ENCODE measurements around the gene FOCAD.

FOCAD gene

GRCh38 chr9:20981486-20981885 lies 297.4 kb downstream of the FOCAD start:
- Histone ChIP-seq H3K27me3 (no peaks in the 10 kb centered on the region), H3K4me3 (ENCODE audit: low read depth in 1 of 2, low read length in 1 of 2) (peak overlapping the region in 1 of 2 experiments; percentile 5), H3K4me1 (ENCODE audit: control insufficient read depth in 1 of 2, insufficient read depth in 1 of 2, low read depth in 1 of 2, low read length in 1 of 2) (peaks cover 39 to 53% of the 10 kb centered on the region in 2 experiments), H3K36me3 (no peaks in the 10 kb centered on the region), H3K9me3 (no peaks in the 10 kb centered on the region), H3K27ac (peak overlapping the region; percentile 91)
- TF ChIP-seq, protein P1, sequence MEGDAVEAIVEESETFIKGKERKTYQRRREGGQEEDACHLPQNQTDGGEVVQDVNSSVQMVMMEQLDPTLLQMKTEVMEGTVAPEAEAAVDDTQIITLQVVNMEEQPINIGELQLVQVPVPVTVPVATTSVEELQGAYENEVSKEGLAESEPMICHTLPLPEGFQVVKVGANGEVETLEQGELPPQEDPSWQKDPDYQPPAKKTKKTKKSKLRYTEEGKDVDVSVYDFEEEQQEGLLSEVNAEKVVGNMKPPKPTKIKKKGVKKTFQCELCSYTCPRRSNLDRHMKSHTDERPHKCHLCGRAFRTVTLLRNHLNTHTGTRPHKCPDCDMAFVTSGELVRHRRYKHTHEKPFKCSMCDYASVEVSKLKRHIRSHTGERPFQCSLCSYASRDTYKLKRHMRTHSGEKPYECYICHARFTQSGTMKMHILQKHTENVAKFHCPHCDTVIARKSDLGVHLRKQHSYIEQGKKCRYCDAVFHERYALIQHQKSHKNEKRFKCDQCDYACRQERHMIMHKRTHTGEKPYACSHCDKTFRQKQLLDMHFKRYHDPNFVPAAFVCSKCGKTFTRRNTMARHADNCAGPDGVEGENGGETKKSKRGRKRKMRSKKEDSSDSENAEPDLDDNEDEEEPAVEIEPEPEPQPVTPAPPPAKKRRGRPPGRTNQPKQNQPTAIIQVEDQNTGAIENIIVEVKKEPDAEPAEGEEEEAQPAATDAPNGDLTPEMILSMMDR (IDR thresholded peaks at IDR 0.05), result no peak

DNA sequence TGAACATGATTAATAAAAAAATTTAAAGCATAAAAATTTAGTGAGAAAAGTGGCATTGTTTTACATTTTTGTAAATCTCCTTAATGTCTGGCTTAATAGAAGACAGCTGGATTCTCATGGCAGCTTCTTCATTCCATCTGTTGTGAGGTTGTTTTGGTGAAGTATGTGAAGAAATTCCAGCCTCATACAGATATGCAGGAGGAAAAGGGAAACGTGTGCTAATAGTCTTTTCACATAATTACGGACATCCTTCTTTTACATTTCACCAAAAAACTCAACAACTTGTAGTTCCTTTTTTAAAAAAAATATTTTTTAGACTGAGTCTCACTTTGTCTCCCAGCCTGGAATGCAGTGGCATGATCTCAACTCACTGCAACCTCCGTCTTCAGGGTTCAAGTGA lies 300.4 kb downstream of the FOCAD start:
- Histone ChIP-seq H3K9me3 (no peaks in the 10 kb centered on the region), H3K27me3 (no peaks in the 10 kb centered on the region), H3K36me3 (no peaks in the 10 kb centered on the region), H3K4me1 (ENCODE audit: control insufficient read depth in 1 of 2, insufficient read depth in 1 of 2, low read depth in 1 of 2, low read length in 1 of 2) (peaks cover 60 to 78% of the 10 kb centered on the region in 2 experiments), H3K27ac (peak overlapping the region; percentile 80), H3K4me3 (ENCODE audit: low read depth in 1 of 2, low read length in 1 of 2) (no peak overlapping the region)
- TF ChIP-seq, protein P1 (IDR thresholded peaks at IDR 0.05), result no peak

DNA sequence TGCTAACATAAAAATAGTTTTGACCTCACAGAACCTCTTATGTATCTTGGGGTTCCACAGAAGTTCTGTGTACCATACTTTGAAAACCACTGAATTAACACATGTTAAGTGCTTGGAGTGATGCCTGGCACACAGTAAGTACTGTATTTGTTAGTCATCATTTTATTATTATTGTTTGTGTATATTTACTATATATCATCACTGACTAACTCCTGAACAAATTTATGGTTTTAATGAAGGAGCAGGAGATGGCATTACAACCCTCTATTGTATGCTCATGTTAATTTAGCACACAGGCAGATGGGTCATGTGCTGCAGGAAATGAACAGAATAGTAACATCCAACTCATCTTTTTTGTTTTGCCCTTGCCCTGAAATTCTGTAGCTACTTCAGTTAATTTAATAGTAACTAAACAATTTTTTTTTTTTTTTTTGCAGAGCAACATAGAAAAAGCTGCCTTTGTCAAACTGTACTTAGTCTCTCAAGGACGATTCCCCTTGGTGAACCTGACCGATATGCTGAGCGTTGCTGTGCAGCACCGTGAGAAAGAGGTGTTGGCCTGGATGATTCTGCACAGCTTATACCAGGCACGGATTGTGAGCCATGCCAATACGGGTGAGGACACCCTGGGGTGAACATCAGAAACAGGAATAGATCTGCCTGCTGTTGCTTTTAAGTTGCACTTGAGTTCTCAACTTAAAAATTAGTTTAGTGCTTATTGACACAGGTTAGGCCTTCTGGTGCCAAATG lies 302.0 kb downstream of the FOCAD start:
- Histone ChIP-seq H3K4me1 (ENCODE audit: control insufficient read depth in 1 of 2, insufficient read depth in 1 of 2, low read depth in 1 of 2, low read length in 1 of 2) (peaks cover 66 to 84% of the 10 kb centered on the region in 2 experiments), H3K36me3 (no peaks in the 10 kb centered on the region), H3K4me3 (ENCODE audit: low read depth in 1 of 2, low read length in 1 of 2) (no peak overlapping the region), H3K27me3 (no peaks in the 10 kb centered on the region), H3K9me3 (no peaks in the 10 kb centered on the region), H3K27ac (peak overlapping the region; percentile 92)
- TF ChIP-seq, protein P1 (IDR thresholded peaks at IDR 0.05), result no peak

GRCh38 chr9:20987521-20987920 lies 303.5 kb downstream of the FOCAD start:
- TF ChIP-seq, protein P1 (IDR thresholded peaks at IDR 0.05), result no peak
- H3K27ac ChIP-seq, result peak overlapping the region; percentile 92
- H3K27me3 ChIP-seq, result no peaks in the 10 kb centered on the region

GRCh38 chr9:20988061-20988460 lies 304.0 kb downstream of the FOCAD start:
- peak overlapping the region; percentile 92 for H3K27ac ChIP-seq
- H3K9me3 ChIP-seq, result no peaks in the 10 kb centered on the region
- H3K36me3 ChIP-seq, result no peaks in the 10 kb centered on the region
- TF ChIP-seq, protein P1 (IDR thresholded peaks at IDR 0.05), result no peak
- H3K4me3 ChIP-seq (ENCODE audit: low read depth in 1 of 2, low read length in 1 of 2), result no peak overlapping the region
- peaks cover 64 to 75% of the 10 kb centered on the region in 2 experiments for H3K4me1 ChIP-seq (ENCODE audit: control insufficient read depth in 1 of 2, insufficient read depth in 1 of 2, low read depth in 1 of 2, low read length in 1 of 2)
- H3K27me3 ChIP-seq, result no peaks in the 10 kb centered on the region

More at GRCh38 chr9:20987521-20987920, 303.5 kb downstream of the FOCAD start:
- no peak overlapping the region for H3K4me3 ChIP-seq (ENCODE audit: low read depth in 1 of 2, low read length in 1 of 2)
- peaks cover 64 to 78% of the 10 kb centered on the region in 2 experiments for H3K4me1 ChIP-seq (ENCODE audit: control insufficient read depth in 1 of 2, insufficient read depth in 1 of 2, low read depth in 1 of 2, low read length in 1 of 2)
- H3K36me3 ChIP-seq, result no peaks in the 10 kb centered on the region
- no peaks in the 10 kb centered on the region for H3K9me3 ChIP-seq

All from neutrophil (primary cell).